ENCODE measurements around the gene CNTN6.

DNA sequence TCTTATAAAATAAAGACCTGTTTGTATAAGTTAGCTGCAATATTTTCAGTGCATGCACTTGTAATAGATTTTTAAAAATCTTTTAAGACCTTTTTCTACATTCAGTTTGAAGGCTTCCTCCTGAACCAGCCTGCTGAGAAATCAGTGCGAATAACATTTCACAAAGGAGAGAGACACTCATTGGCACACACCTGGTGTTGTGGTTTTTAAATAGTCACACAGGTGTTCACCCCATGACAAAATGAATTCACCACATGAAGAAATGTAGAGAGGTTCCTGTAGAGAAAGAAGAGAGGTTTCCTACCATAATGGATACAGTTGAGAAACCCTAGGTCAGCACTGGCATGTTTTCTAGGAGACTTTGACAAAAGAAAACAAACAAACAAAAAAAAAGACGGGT, 237.3 kb downstream of the CNTN6 start:
- TF ChIP-seq TAF1 (IDR thresholded peaks at IDR 0.05; ENCODE audit: borderline replicate concordance, insufficient read depth, low read length): no peak
- TF ChIP-seq, protein P1, sequence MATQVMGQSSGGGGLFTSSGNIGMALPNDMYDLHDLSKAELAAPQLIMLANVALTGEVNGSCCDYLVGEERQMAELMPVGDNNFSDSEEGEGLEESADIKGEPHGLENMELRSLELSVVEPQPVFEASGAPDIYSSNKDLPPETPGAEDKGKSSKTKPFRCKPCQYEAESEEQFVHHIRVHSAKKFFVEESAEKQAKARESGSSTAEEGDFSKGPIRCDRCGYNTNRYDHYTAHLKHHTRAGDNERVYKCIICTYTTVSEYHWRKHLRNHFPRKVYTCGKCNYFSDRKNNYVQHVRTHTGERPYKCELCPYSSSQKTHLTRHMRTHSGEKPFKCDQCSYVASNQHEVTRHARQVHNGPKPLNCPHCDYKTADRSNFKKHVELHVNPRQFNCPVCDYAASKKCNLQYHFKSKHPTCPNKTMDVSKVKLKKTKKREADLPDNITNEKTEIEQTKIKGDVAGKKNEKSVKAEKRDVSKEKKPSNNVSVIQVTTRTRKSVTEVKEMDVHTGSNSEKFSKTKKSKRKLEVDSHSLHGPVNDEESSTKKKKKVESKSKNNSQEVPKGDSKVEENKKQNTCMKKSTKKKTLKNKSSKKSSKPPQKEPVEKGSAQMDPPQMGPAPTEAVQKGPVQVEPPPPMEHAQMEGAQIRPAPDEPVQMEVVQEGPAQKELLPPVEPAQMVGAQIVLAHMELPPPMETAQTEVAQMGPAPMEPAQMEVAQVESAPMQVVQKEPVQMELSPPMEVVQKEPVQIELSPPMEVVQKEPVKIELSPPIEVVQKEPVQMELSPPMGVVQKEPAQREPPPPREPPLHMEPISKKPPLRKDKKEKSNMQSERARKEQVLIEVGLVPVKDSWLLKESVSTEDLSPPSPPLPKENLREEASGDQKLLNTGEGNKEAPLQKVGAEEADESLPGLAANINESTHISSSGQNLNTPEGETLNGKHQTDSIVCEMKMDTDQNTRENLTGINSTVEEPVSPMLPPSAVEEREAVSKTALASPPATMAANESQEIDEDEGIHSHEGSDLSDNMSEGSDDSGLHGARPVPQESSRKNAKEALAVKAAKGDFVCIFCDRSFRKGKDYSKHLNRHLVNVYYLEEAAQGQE (IDR thresholded peaks at IDR 0.05; ENCODE audit: insufficient read depth in 1 of 2, low read depth in 2 of 2, low read length in 2 of 2): no peak
- no peak for TF ChIP-seq SIN3A (IDR thresholded peaks at IDR 0.05; ENCODE audit: borderline replicate concordance, insufficient read depth, low read length)
- no peak for TF ChIP-seq POLR2AphosphoS5 (IDR thresholded peaks at IDR 0.05; ENCODE audit: low read depth, low read length)
